Dermis blood vessel endothelial cell (primary cell): ENCODE results near the gene SPAG4. TPM values are rescaled to one million over a fixed set of nuclear protein-coding genes. Genes with fewer than 3 reads are reported as not detected.

Experiments
- DNase-seq: peaks from one replicate; pipeline ENCODE4 v3.0.0; 2010
- total RNA-seq: library from RNA; depleted of rRNA; stranded (reverse); fragments of >200 nt; gene quantifications from 2 replicates; pipeline ENCODE4 v1.2.3, GENCODE V29; 2014

The SPAG4 gene
- total RNA-seq, 1 donor from 2014 or later: 19.1 TPM

- DNase-seq: no peak
These were observed 10.2 kb downstream of the SPAG4 start for GRCh38 chr20:35625584-35626385.

GRCh38 chr20:35626386-35627001, 10.9 kb downstream of the SPAG4 start:
- no peak for DNase-seq

- no peak for DNase-seq
These were observed 11.5 kb downstream of the SPAG4 start for GRCh38 chr20:35627121-35627520.

GRCh38 chr20:35629427-35630145, 14.0 kb downstream of the SPAG4 start:
- no peak for DNase-seq

GRCh38 chr20:35630636-35631035, 15.0 kb downstream of the SPAG4 start:
- DNase-seq: no peak

GRCh38 chr20:35632539-35633115, 17.0 kb downstream of the SPAG4 start:
- DNase-seq: no peak

GRCh38 chr20:35635652-35636051, 20.0 kb downstream of the SPAG4 start:
- no peak for DNase-seq

- no peak for DNase-seq
These were observed 20.5 kb downstream of the SPAG4 start for GRCh38 chr20:35636095-35636494.

- no peak for DNase-seq
These were observed 21.6 kb downstream of the SPAG4 start for GRCh38 chr20:35637276-35637675.

GRCh38 chr20:35638751-35639150, 23.1 kb downstream of the SPAG4 start:
- DNase-seq: no peak

- no peak for DNase-seq
These were observed 25.1 kb downstream of the SPAG4 start for GRCh38 chr20:35640724-35641123.

- no peak for DNase-seq
These were observed 26.1 kb downstream of the SPAG4 start for GRCh38 chr20:35641743-35642142.

GRCh38 chr20:35643045-35643444, 27.4 kb downstream of the SPAG4 start:
- DNase-seq: no peak

- DNase-seq: no peak
These were observed 29.2 kb downstream of the SPAG4 start for GRCh38 chr20:35644806-35645205.

- peak; percentile 42 for DNase-seq
These were observed 33.2 kb downstream of the SPAG4 start for GRCh38 chr20:35648836-35649235.

- no peak for DNase-seq
These were observed 35.0 kb downstream of the SPAG4 start for GRCh38 chr20:35650632-35651031.

GRCh38 chr20:35651958-35652357, 36.3 kb downstream of the SPAG4 start:
- DNase-seq: no peak

- DNase-seq: no peak
These were observed 37.2 kb downstream of the SPAG4 start for GRCh38 chr20:35652641-35653429.

GRCh38 chr20:35653430-35653734, 37.8 kb downstream of the SPAG4 start:
- DNase-seq: no peak

GRCh38 chr20:35653893-35654292, 38.3 kb downstream of the SPAG4 start:
- no peak for DNase-seq

- no peak for DNase-seq
These were observed 38.8 kb downstream of the SPAG4 start for GRCh38 chr20:35654415-35654814.

- DNase-seq: peak; percentile 4
These were observed 41.6 kb downstream of the SPAG4 start for GRCh38 chr20:35657271-35657670.
